GM21737 (cell line): ENCODE measurements around the gene CD300LF.

Experiments used
- ATAC-seq: cut with Tn5 transposase; IDR thresholded peaks from one replicate; pipeline ENCODE4 v1.9.1; 2021; ENCODE audit warnings: mild to moderate bottlenecking, moderate library complexity; ENCODE audit not compliant: unreplicated experiment

The CD300LF gene

GRCh38 chr17:74645010-74645409, 67.7 kb downstream of the CD300LF start:
- no peak for ATAC-seq

- no peak for ATAC-seq
Observed at GRCh38 chr17:74644419-74644818, 68.3 kb downstream of the CD300LF start.
